Measurements from ENCODE around the gene ZFYVE9.
"Not testable (repeated sequence)": the region's sequence is repeated elsewhere in the genome, so short reads cannot be mapped to it uniquely, and the experiment has no call there.

ZFYVE9 gene

GRCh38 chr1:52182328-52182727, 40.4 kb downstream of the ZFYVE9 start:
- H2AFZ ChIP-seq (ENCODE audit: low read length); H3K9ac ChIP-seq (ENCODE audit: low read depth, low read length, poor library complexity, severe bottlenecking); H3K27me3 ChIP-seq (ENCODE audit: insufficient read depth, low read length, poor library complexity, severe bottlenecking); H3K4me2 ChIP-seq (ENCODE audit: low read depth, low read length, poor library complexity, severe bottlenecking); H3K79me2 ChIP-seq (ENCODE audit: insufficient read depth, low read length); H3K4me1 ChIP-seq (ENCODE audit: insufficient read depth, low read length, poor library complexity, severe bottlenecking); H3K9me2 ChIP-seq (replicated peaks; ENCODE audit: low read depth, low read length); H4K20me1 ChIP-seq (ENCODE audit: insufficient read depth, low read length, poor library complexity, severe bottlenecking); H3K4me3 ChIP-seq (ENCODE audit: low read length, poor library complexity, severe bottlenecking); H3F3A ChIP-seq (ENCODE audit: low read depth); H3K36me3 ChIP-seq (ENCODE audit: insufficient read depth, low read length); H3K9me3 ChIP-seq (ENCODE audit: insufficient read depth, low read depth, low read length): not testable (repeated sequence)

- Histone ChIP-seq H3K27me3 (ENCODE audit: insufficient read depth, low read length, poor library complexity, severe bottlenecking) (no peaks in the 10 kb centered on the region), H2AFZ (ENCODE audit: low read length) (no peak overlapping the region), H3K4me1 (ENCODE audit: insufficient read depth, low read length, poor library complexity, severe bottlenecking) (no peaks in the 10 kb centered on the region), H3K79me2 (ENCODE audit: insufficient read depth, low read length) (no peaks in the 10 kb centered on the region), H3K9ac (ENCODE audit: low read depth, low read length, poor library complexity, severe bottlenecking) (no peak overlapping the region), H3K4me2 (ENCODE audit: low read depth, low read length, poor library complexity, severe bottlenecking) (no peak overlapping the region), H3K9me3 (ENCODE audit: insufficient read depth, low read depth, low read length) (no peaks in the 10 kb centered on the region), H3K9me2 (replicated peaks; ENCODE audit: low read depth, low read length) (no peaks in the 10 kb centered on the region), H3F3A (ENCODE audit: low read depth) (no peaks in the 10 kb centered on the region), H4K20me1 (ENCODE audit: insufficient read depth, low read length, poor library complexity, severe bottlenecking) (no peaks in the 10 kb centered on the region), H3K36me3 (ENCODE audit: insufficient read depth, low read length) (no peaks in the 10 kb centered on the region), H3K4me3 (ENCODE audit: low read length, poor library complexity, severe bottlenecking) (no peak overlapping the region)
- TF ChIP-seq EZH2phosphoT487 (IDR thresholded peaks at IDR 0.05; ENCODE audit: borderline replicate concordance) (no peak), CTCF (conservative IDR thresholded peaks at IDR 0.05; ENCODE audit: low read length) (no peak)
These were observed 41.0 kb downstream of the ZFYVE9 start for GRCh38 chr1:52182874-52183400.

GRCh38 chr1:52186449-52186848, 44.6 kb downstream of the ZFYVE9 start:
- no peak overlapping the region for H3K9ac ChIP-seq (ENCODE audit: low read depth, low read length, poor library complexity, severe bottlenecking)
- no peaks in the 10 kb centered on the region for H3F3A ChIP-seq (ENCODE audit: low read depth)
- H3K27me3 ChIP-seq (ENCODE audit: insufficient read depth, low read length, poor library complexity, severe bottlenecking) = no peaks in the 10 kb centered on the region
- no peak overlapping the region for H3K4me2 ChIP-seq (ENCODE audit: low read depth, low read length, poor library complexity, severe bottlenecking)
- H3K9me2 ChIP-seq (replicated peaks; ENCODE audit: low read depth, low read length) = no peaks in the 10 kb centered on the region
- H3K4me3 ChIP-seq (ENCODE audit: low read length, poor library complexity, severe bottlenecking) = no peak overlapping the region
- no peaks in the 10 kb centered on the region for H3K9me3 ChIP-seq (ENCODE audit: insufficient read depth, low read depth, low read length)
- 0 out of 2 replicates have a peak, but pooled peaks cover 3% of the 10 kb centered on the region for H3K79me2 ChIP-seq (ENCODE audit: insufficient read depth, low read length)
- H3K4me1 ChIP-seq (ENCODE audit: insufficient read depth, low read length, poor library complexity, severe bottlenecking) = no peaks in the 10 kb centered on the region
- no peaks in the 10 kb centered on the region for H3K36me3 ChIP-seq (ENCODE audit: insufficient read depth, low read length)
- TF ChIP-seq CTCF (conservative IDR thresholded peaks at IDR 0.05; ENCODE audit: low read length) = no peak
- TF ChIP-seq EZH2phosphoT487 (IDR thresholded peaks at IDR 0.05; ENCODE audit: borderline replicate concordance) = no peak
- no peaks in the 10 kb centered on the region for H4K20me1 ChIP-seq (ENCODE audit: insufficient read depth, low read length, poor library complexity, severe bottlenecking)
- no peak overlapping the region for H2AFZ ChIP-seq (ENCODE audit: low read length)

GRCh38 chr1:52189898-52190480, 48.1 kb downstream of the ZFYVE9 start:
- Histone ChIP-seq H3K4me2 (ENCODE audit: low read depth, low read length, poor library complexity, severe bottlenecking) (no peak overlapping the region), H3K9me3 (ENCODE audit: insufficient read depth, low read depth, low read length) (no peaks in the 10 kb centered on the region), H2AFZ (ENCODE audit: low read length) (no peak overlapping the region), H3K9me2 (replicated peaks; ENCODE audit: low read depth, low read length) (no peaks in the 10 kb centered on the region), H4K20me1 (ENCODE audit: insufficient read depth, low read length, poor library complexity, severe bottlenecking) (no peaks in the 10 kb centered on the region), H3K4me3 (ENCODE audit: low read length, poor library complexity, severe bottlenecking) (no peak overlapping the region), H3K79me2 (ENCODE audit: insufficient read depth, low read length) (0 out of 2 replicates have a peak, but pooled peaks cover 3% of the 10 kb centered on the region), H3F3A (ENCODE audit: low read depth) (no peaks in the 10 kb centered on the region), H3K36me3 (ENCODE audit: insufficient read depth, low read length) (no peaks in the 10 kb centered on the region), H3K9ac (ENCODE audit: low read depth, low read length, poor library complexity, severe bottlenecking) (no peak overlapping the region), H3K4me1 (ENCODE audit: insufficient read depth, low read length, poor library complexity, severe bottlenecking) (no peaks in the 10 kb centered on the region), H3K27me3 (ENCODE audit: insufficient read depth, low read length, poor library complexity, severe bottlenecking) (no peaks in the 10 kb centered on the region)
- no peak for TF ChIP-seq CTCF (conservative IDR thresholded peaks at IDR 0.05; ENCODE audit: low read length)

Data from Loucy (cell line).